Mesenteric fat pad (tissue), 1 donor: ENCODE data around the gene RFT1. TPM values are rescaled to one million over a fixed set of nuclear protein-coding genes. Genes with fewer than 3 reads are reported as not detected.
A peak's percentile ranks its signal among the peaks of the same experiment; 100 is the strongest.
"Not testable (repeated sequence)": the region's sequence is repeated elsewhere in the genome, so short reads cannot be mapped to it uniquely, and the experiment has no call there.

Source experiments
- DNase-seq: peaks from one replicate; pipeline ENCODE4 v3.0.0-alpha.2; 2020; ENCODE audit warnings: low spot score
- total RNA-seq: library from RNA; stranded (reverse); fragmentation: NEBNext Ultra II Directional; extraction: Animal tissue kit (Norgen Biotek cat#: 25700); gene quantifications from one replicate; pipeline ENCODE4 v1.2.1, GENCODE V29; 2021
- donor health status: DM: yes; HTN: yes; CAD: no.

RFT1 gene
- total RNA-seq, 1 donor from 2014 or later, result 19.1 TPM

DNA sequence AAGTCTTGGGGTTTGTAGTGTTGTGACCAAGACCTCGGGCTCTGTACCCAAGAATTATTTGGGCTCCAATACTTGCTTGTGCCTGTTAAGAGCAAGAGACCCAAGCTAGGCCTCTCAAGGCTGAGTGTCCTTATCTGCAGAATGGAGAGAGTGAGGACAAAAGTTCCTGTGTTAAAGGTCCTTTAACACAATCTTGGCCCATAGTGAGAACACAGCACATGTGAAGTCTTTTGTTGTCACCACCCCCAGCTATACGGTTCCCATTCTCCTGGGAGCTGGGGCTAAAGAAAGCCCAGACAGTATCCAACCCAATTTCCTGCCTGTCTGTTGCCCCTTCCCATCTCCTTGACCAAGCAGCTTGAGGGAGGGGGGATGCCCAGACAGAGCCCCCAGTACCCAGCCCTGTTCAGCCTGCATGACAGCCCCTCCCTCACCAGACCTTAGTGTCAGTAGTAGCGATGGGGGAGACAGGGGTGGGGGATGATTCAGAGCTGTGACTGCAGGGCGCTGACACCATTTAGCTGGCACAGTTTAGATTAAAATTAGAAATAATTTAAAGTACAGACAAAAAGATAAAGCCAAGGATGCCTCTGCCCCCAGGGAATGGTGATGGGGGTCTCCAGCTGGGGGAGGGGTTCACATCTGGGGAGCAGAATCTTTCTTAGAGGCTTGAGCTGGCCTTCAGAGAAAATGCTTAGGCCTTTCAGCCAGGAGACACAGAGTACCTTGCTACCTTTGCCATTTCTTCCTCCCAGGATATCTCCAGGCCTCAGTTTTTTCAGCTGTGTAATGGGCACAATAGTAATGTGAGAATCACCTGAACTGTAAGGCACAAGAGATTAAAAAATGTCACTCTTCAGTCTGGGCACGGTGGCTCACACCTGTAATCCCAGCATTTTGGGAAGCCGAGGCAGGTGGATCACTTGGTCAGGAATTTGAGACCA lies 33.5 kb upstream of the RFT1 start:
- no peak for DNase-seq

DNA sequence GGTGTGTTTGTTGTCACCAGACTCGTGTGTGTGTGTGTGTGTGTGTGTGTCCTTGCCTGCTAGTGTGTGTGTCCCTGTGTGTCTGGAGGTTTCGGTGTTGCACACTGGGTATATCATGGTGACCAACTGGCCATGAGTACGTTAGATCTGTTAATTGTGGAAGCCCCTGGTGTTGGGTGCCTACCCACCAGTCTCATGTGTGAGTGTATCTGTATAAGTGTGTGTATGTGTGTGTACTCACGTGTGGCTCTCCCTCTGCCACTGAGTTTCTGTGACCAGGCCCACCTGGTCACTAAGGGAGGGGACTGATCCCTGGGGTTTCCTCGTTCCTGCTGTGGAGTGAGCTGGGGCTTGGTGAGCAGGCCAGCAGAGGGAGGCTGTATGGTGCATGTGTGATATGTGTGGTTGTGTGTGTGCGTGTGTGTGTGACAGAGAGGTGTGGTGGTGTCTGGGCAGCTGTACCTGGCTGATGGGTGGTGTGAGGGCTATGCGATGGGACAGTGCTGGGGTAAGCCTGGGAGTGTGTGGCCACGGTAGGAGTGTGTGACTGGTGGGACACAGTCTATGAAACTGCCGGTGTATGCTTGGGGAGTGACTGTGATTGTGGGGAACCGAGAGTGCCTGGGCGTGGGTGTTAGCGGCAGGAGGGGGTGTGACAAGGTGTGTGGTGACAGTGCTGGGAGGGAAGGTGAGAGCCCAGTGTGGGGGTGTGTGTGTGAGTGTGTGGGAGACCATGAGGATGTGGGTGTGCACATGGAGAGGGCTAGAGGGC lies 32.6 kb upstream of the RFT1 start:
- DNase-seq, result no peak

DNA sequence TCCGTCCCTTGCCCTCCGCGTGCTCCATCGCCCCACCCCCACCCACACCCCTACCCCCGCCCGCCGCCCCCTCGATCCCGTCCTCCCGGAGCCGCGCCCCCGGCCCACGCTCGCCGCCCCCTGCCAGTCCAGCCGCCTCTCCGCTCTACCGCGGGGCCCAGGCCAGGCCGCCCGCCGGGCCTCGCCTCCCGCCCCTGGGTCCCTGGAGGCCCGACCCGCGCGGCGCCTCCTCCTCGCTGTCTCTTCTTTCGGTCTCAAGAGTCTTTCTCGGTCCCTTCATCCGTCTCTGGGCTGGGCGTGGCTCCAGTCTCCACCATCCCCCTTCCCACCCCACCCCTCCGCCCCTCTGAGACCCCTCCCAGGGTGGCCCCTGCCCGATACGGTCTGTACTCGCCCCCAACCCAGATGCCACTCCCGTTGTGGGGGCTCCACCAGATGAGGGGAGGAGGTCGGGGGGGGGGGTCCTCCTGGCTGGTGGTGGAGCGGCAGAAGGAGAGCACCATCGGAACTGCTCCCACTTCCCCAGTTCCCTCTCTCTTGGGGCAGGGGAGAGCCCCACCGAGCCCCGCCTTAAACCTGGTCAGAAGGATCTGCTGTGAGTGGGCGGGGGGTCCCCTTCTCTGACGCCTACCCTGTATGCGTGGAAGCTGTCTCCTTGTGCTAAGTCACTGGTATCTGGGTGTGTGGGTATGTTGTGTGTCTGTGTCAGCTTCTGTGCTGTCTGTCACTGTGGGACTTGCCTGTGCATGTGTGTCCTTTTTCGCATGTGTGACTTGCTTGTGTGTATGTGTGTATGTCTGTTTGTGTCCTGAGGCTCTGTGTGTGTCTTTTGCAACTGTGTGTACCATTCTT lies 31.8 kb upstream of the RFT1 start:
- DNase-seq, result no peak

DNA sequence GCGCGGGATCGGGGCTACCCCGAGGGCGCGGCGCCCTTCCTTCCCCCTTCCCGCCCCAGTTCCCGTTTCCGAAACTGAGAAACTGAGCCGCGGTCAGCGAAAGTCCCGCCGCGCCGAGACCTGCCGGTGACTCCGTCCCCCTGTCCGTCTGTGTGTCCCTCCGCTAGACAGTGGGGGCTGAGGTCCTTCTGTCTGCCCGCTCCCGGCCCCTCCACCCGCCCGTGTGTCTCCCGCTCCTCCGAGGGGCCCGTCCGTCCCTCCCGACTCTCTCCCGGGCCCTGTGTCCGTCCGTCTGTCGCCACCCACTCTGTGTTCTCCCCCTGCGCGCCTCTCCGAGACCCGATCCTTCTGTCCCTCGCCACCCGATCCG lies 31.2 kb upstream of the RFT1 start:
- no peak for DNase-seq

DNA sequence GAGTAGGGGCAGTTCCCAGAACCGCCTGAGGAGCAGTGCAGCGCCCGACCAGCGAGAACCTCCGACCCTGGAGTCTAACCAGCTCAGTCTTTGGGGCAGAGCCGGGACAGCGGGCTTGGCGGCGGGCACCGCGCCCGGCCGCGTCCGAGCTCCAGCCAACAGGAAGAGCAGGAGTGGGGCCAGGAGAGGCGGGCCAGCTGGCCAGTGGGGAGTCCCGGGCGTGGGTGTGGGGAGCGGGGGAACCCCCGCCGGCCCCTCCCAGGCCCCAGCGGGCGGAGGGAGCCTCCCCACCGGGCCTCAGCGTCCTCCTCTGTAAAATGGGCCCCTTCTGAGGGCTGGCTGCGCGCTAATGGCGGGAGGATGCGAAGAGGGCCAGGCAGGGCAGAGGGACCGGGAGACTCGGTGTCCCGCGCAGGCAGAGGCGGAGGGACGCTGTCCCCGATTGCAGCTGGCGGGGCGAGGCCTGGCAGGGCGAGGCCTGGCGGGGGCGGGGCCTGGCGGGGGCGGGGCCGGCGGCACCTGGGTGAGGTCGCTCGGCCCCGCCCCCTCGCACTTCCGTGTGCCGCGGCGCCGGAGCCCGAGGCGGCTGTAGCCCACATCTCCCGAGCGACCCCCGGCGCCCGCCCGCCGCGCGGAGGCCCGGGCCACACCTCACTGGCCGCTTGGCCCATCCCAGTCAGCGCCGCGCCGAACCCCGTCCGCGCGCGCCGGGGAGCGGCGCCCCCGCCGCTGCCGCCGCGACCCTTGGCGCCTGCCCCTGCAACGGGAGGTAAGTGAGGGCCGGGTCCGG lies 30.6 kb upstream of the RFT1 start, which contains the start of gene PRKCD:
PRKCD (plus strand) TSS at position 550 of the 790 bp plus-strand sequence. CDS start 17,214 bp downstream, outside the sequence.
- DNase-seq, result peak; percentile 96

DNA sequence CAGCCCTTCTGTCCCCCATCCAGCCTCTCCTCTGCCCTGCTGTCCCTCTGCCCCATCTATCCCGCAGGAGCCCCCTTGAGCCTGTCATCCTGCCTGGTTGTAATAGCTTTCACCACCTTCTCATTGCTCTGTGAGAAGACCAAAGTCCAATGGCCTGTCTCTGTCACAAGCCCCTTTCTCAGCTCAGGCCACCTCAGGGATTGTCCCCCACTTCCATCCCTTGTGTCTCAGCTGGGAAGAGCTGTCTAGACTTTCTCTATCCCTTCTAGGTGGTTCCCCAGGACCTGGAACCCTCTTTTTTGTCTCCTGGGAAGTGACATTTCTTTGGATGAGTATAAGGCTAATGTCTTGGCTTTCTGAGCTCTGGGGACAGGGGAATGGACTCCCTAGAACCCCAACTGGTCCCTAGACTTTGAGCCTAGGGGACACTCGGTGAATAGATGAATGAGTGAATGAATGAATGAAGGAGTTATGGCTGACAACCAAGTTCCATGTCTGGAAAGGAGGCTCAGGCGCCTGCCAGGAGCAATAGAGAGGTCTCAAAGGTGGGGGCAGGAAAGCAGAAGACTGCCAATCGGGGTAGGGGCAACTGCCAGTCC lies 29.9 kb upstream of the RFT1 start:
- no peak for DNase-seq

DNA sequence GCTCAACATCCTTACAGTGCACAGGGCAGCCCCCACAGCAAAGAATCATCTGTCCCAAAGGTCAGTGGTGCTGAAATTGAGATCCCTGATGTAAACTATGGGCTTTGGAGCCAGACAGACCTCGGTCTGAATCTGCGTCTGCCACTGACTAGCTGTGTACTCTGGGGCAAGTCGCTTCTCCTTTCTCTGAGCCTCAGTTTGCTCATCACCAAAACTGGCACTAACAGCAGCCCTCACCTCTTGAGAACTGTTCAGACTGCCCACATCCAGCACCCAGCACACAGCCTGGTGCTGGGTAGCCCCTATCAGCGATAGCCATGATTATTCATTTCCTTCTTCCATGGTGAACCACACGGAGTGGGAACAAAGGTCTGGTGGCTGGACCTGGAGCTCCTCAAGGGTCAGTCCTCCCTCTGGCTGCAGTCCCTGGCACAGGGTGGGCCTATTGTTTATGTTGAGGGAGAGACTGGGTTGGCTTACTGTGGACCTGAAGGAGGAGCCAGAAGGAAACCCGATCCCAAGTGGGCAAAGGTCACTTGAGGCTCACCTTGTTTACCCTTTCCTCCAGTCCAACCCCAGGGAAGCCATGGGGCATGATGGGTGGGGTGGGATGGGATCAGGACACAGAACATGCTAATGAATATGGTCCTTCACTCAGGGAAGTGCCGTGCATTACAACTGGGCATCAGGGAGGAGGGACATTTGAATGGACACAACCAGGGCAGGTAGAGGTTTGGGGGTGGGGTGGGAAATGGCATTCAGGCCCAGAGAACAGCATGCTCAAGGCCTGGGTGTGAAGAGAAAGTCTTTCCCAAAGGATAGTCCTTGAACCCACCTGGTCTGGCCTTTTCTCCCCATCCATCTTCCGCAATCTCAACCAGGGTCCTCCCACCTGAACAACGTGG lies 29.2 kb upstream of the RFT1 start:
- DNase-seq, result no peak

DNA sequence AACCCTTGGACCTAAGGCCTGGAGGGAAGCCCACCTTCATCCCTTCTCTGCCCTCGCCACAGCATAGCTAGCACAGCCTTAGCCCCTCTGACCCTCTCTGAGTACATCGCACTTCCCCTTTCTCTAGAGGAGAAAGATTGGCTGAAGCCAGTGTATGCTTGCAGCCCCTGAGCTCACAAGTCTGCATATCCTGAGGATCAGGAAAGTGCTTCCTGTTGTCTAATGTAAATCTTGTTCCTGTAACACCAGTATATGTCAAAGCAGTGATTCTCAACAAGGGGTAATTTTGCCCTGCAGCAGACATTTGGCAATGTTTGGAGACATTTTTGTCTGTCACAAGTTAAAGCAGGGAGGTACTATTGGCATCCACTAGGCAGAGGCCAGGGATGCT lies 28.5 kb upstream of the RFT1 start:
- no peak for DNase-seq

DNA sequence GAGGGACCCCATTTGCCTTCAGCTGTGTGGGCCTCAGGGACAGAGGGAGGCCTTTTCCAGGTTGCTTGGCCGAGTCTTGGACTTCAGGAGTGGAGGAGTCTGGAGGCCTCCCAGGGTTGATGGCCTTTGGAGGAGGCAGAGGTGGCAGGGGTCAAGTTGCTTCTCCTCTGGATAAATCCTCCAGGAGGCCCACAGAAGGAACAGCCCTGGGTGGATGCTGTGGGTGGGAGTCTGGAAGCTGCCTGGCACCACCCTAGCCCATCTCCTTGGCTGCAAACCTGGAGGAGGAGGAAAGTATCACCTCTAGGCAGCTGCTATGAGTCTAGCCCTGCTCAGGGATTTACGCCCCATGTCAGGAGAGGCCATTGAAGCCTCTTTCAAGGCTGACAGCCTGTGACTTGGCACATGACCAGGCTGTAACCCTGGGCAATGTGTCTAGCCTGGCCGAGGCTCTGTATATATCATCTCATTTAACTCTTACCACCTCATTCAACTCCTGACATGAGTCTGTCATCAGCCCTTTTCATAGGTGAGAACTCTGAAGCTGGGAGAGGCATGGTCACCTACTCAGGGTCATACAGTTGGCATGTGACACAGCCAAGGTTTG lies 27.8 kb upstream of the RFT1 start:
- DNase-seq, result no peak

DNA sequence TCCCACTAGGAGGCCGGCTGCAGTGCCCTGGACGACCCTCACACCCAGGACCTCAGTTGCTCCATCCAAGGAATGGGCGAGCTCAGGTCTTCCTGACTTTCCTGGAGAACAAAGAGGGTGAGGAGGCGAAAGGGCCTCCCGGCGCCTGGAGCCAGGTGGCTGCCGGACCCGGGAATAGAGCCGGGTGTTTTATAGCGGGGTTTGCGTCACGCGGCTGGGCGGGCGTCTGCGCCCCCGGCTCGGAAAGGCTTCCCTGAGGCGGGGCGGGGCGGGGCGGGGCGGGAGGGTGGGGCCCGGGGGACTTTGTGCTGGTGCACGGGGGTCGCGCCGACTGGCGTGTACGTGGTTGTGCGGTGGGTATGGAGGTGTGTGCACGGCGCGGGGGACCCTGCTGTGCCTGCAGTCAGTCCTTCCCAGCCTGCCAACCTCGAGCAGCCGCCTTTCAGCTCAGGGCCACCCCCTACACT lies 26.2 kb upstream of the RFT1 start:
- no peak for DNase-seq

DNA sequence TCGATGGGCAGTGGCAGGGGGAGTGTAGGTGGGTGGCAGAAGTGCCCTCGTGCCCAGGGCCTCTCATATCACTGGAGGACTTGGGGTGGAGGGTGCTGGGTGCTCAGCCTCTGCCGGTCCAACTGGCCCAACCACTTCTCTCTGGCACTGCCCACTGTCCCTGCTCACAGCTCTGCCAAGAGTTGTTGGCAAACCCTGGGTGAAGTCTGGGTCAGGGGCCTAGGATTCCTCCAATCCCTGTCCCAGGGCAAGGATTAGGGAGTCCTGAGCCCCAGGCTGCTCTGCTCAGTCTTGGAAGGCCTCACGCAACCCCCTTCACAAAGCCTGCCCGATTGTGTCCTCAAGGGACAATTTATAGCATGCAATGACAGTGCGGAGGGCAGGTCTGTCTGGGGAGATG lies 25.5 kb upstream of the RFT1 start:
- DNase-seq, result no peak

DNA sequence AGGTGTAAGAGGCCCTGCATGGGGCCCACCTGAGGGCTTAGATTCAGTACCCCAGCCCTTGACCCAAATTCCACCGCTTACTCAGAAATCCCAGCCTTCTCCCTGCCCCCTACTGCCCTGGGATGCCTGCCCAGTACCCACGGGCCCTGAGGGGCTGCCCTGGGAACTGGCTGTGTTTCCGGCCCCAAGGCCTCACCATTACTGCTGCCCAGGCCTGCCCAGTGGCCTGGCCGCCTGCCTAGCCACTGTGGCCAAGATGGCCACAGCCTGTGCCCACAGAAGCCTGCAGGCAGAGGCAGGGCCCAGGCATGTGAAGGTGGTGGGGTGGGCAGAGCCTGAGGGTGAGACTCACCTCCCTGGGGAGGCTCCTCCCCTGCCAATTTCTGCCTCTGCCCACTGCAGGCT lies 24.6 kb upstream of the RFT1 start:
- no peak for DNase-seq

DNA sequence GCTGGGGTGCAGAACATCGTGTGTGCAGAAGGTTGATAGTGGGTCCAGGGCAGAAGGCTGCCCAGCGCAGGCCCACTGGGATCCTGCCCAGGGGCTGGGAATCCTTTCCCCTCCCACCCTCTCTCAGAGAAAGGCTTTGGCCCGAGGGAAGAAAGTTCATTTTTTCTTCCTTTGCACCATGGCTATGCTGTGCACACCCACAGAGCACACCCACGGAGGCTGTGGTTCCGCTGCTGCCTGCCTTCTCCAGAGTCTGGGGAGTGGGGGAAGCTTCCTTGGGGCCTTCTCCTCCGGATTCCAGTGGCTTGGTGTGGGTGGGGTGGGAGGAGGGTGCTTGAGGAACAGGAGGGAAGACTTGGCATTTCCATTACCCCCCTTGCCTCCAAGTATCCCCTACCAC lies 23.7 kb upstream of the RFT1 start:
- no peak for DNase-seq

DNA sequence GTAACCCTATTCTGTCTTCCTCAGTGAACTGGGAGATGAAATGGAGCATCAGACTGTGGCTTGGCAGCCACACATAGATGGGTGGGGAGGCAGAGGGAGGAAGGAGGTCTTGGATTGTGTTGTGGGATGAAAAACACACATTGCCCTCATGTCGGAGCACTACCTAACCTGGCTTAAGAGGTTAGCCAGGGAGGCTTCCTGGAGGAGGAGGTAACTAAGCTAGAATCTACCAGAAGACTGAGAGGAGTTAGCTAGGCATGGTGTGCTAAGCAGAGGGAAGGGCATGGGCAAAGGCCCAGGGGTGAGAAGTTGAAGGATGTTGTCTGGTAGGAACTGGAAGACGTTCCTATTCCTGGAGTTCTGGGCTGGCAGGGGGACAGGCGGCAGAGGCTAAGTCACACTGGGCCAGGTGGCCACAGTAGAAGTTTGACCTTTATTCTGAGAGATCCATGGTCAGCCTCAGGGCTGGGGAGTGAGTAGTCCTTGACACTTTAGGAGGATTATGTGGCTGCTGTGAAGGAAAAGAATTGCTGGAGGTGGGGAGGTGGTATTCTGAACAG lies 23.1 kb upstream of the RFT1 start:
- no peak for DNase-seq

DNA sequence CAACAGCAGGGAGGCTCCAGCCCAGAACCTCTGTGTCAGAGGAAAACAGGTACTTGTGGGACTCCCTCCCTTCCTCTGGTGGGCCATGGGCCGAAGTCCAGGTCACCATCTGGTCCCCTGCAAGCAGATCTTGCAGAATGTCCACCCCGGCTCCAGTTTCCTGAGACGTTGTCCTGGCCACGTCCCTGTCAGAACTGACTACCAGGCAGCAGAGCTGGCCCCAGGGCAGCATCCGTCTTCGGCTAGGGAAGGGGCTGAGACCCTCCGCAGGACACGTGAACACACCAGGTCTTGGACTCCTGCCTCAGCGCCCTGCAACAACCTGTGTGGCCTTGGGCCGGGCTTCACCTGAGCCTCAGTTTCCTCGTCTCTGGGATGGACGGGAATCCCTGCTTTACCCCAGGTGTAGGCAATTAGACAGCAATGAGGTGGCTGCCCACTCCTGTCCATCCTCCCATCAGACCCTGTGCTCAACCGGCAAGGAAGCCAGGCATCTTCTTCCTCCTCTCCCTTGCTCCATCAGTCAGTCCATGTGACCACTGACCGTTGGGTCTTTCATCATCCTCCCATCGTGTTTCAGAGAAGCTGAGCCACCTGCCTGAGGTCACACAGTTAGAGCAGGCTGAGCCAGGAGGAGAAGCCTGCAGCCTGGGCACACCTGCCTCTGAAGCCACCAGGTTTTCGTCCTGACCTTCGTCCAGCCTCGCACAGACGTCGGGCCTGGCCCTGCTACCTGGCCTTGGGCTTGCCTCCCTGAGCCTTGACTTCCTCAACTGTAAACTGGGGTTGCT lies 21.8 kb upstream of the RFT1 start:
- DNase-seq, result no peak

DNA sequence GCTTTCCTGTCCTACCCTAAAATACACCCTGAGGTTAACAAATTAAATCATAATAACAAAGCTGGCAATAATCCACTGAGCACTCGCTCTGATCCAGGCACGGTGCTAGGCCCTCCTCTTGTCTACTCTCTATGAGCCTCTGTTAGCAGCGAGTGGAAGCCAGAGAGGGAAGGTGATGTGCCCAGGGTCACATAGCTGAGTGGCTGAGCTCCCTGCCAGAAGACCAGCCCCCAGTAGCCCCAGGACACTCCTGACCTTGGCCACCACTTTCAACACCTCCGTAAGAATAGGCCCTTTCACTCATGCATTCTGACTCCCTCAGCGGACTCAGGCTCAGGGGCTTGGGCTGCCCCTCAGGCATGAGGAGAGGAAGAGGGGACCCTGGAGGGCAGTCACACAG lies 21.2 kb upstream of the RFT1 start:
- DNase-seq, result no peak

DNA sequence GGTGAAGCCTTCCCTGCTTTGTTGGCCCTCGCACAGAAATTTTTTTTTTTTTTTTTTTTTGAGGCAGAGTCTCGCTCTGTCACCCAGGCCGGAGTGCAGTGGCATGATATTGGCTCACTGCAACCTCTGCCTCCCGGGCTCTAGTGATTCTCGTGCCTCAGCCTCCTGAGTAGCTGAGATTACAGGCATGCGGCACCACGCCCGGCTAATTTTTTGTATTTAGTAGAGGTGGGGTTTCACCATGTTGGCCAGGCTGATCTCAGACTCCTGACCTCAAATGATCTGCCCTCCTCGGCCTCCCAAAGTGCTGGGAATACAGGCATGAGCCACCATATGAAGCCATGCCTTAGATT lies 20.8 kb upstream of the RFT1 start:
- not testable (repeated sequence) for DNase-seq
